IPS-18c (cell line): ENCODE data around the gene CDKL5.

Experiments
- H3K4me3 ChIP-seq: 2 replicates; pipeline ENCODE4 v1.7.0; 2013; ENCODE audit warnings: low read depth, mild to moderate bottlenecking, low read length, moderate library complexity; ENCODE audit not compliant: insufficient read depth
- H3K9me3 ChIP-seq: one replicate; pipeline ENCODE4 v1.6.1; 2013; ENCODE audit warnings: mild to moderate bottlenecking, low read length, moderate library complexity; ENCODE audit not compliant: control insufficient read depth, insufficient read depth

CDKL5 gene

GRCh38 chrX:18652636-18653035 is 227.2 kb downstream of the CDKL5 start:
- H3K4me3 ChIP-seq, result no peak overlapping the region
- H3K9me3 ChIP-seq, result peaks cover 3% of the 10 kb centered on the region

GRCh38 chrX:18654875-18655836 is 229.7 kb downstream of the CDKL5 start:
- Histone ChIP-seq H3K9me3 (peaks cover 3% of the 10 kb centered on the region), H3K4me3 (no peak overlapping the region)

- Histone ChIP-seq H3K4me3 (no peak overlapping the region), H3K9me3 (peaks cover 4% of the 10 kb centered on the region)
Measured at GRCh38 chrX:18661273-18661672, 235.9 kb downstream of the CDKL5 start.

GRCh38 chrX:18664947-18665346 is 239.5 kb downstream of the CDKL5 start:
- H3K4me3 ChIP-seq, result no peak overlapping the region

GRCh38 chrX:18666614-18667013 is 241.2 kb downstream of the CDKL5 start:
- no peak overlapping the region for H3K4me3 ChIP-seq

More at GRCh38 chrX:18664947-18665346, 239.5 kb downstream of the CDKL5 start:
- H3K9me3 ChIP-seq, result peaks cover 4% of the 10 kb centered on the region

GRCh38 chrX:18668071-18668835 is 242.8 kb downstream of the CDKL5 start:
- no peak overlapping the region for H3K4me3 ChIP-seq
- peaks cover 5% of the 10 kb centered on the region for H3K9me3 ChIP-seq

More at GRCh38 chrX:18666614-18667013, 241.2 kb downstream of the CDKL5 start:
- H3K9me3 ChIP-seq, result peaks cover 2% of the 10 kb centered on the region

GRCh38 chrX:18672008-18672407 is 246.6 kb downstream of the CDKL5 start, which contains the start of gene RS1:
Gene RS1, minus strand, starts transcription at chrX:18672108. Its CDS starts 40 bp downstream, at chrX:18672068.
- Histone ChIP-seq H3K4me3 (no peak within 1 kb of the TSS), H3K9me3 (peaks cover 9% of the 10 kb centered on the region)

- peak overlapping the region; percentile 63; the same call in 1 of the 2 replicates for H3K4me3 ChIP-seq
- H3K9me3 ChIP-seq, result peaks cover 12% of the 10 kb centered on the region
Measured at GRCh38 chrX:18674417-18674787, 249.0 kb downstream of the CDKL5 start.

GRCh38 chrX:18674788-18675735 is 249.7 kb downstream of the CDKL5 start:
- peaks cover 14% of the 10 kb centered on the region for H3K9me3 ChIP-seq
- H3K4me3 ChIP-seq, result peak overlapping the region; percentile 63

GRCh38 chrX:18676050-18676449 is 250.6 kb downstream of the CDKL5 start:
- Histone ChIP-seq H3K9me3 (peaks cover 13% of the 10 kb centered on the region), H3K4me3 (no peak overlapping the region)

GRCh38 chrX:18676470-18676869 is 251.1 kb downstream of the CDKL5 start:
- Histone ChIP-seq H3K9me3 (peaks cover 13% of the 10 kb centered on the region), H3K4me3 (no peak overlapping the region)

GRCh38 chrX:18677161-18677869 is 251.9 kb downstream of the CDKL5 start:
- no peak overlapping the region for H3K4me3 ChIP-seq
- peaks cover 13% of the 10 kb centered on the region for H3K9me3 ChIP-seq

GRCh38 chrX:18681996-18682395 is 256.6 kb downstream of the CDKL5 start:
- H3K4me3 ChIP-seq, result no peak overlapping the region
- peaks cover 7% of the 10 kb centered on the region for H3K9me3 ChIP-seq

- peaks cover 3% of the 10 kb centered on the region for H3K9me3 ChIP-seq
- no peak overlapping the region for H3K4me3 ChIP-seq
Measured at GRCh38 chrX:18682979-18683387, 257.6 kb downstream of the CDKL5 start.

GRCh38 chrX:18687856-18688495 is 262.6 kb downstream of the CDKL5 start:
- Histone ChIP-seq H3K4me3 (no peak overlapping the region), H3K9me3 (peaks cover 5% of the 10 kb centered on the region)

GRCh38 chrX:18691431-18691830 is 266.0 kb downstream of the CDKL5 start:
- H3K4me3 ChIP-seq, result no peak overlapping the region
- peaks cover 5% of the 10 kb centered on the region for H3K9me3 ChIP-seq
